DOHH2 (cell line): ENCODE data around the gene DIP2B.

Experiments
- H3F3A ChIP-seq: fragments of 200-600 bp; sonication (generic), shearing (Covaris generic); 2 replicates; pipeline ENCODE4 v1.6.0; 2016; ENCODE audit warnings: antibody characterized with exemption, mild to moderate bottlenecking; ENCODE audit not compliant: control insufficient read depth, insufficient read depth
- H3K27ac ChIP-seq: fragments of 200-600 bp; sonication (generic); 2 replicates; pipeline ENCODE4 v1.5.1; 2014; ENCODE audit warnings: low read depth, mild to moderate bottlenecking, low read length, moderate library complexity
- H3K27me3 ChIP-seq: fragments of 200-600 bp; sonication (generic); 2 replicates; pipeline ENCODE4 v1.6.1; 2014; ENCODE audit warnings: mild to moderate bottlenecking, low read length, mixed read lengths; ENCODE audit not compliant: control insufficient read depth
- H3K36me3 ChIP-seq: fragments of 200-600 bp; sonication (generic); 2 replicates; pipeline ENCODE4 v1.6.1; 2014; ENCODE audit warnings: mild to moderate bottlenecking, low read length, moderate library complexity, mixed read lengths; ENCODE audit not compliant: control insufficient read depth
- H3K4me1 ChIP-seq: fragments of 200-600 bp; sonication (generic); 2 replicates; pipeline ENCODE4 v1.6.1; 2014; ENCODE audit warnings: mild to moderate bottlenecking, low read length, mixed read lengths; ENCODE audit not compliant: control insufficient read depth
- H3K4me2 ChIP-seq: fragments of 200-600 bp; sonication (generic); 2 replicates; pipeline ENCODE4 v1.6.0; 2014; ENCODE audit warnings: mild to moderate bottlenecking, low read length, moderate library complexity
- H3K4me3 ChIP-seq: fragments of 200-600 bp; sonication (generic); 2 replicates; pipeline ENCODE4 v1.5.1; 2014; ENCODE audit warnings: mild to moderate bottlenecking, low read length, mixed read lengths
- H3K79me2 ChIP-seq: fragments of 200-600 bp; sonication (generic); 2 replicates; pipeline ENCODE4 v1.6.1; 2014; ENCODE audit warnings: mild to moderate bottlenecking, low read length, mixed read lengths; ENCODE audit not compliant: control insufficient read depth
- H3K9me2 ChIP-seq: fragments of 200-600 bp; sonication (generic); replicated peaks from 2 replicates; pipeline ENCODE4 v1.6.1; 2014; ENCODE audit warnings: mild to moderate bottlenecking, low read length, mixed read lengths; ENCODE audit not compliant: control insufficient read depth
- H3K9me3 ChIP-seq: fragments of 200-600 bp; sonication (generic); 2 replicates; pipeline ENCODE4 v1.6.1; 2014; ENCODE audit warnings: antibody characterized with exemption, low read length, mixed read lengths; ENCODE audit not compliant: control insufficient read depth, insufficient read depth
- H4K20me1 ChIP-seq: fragments of 200-600 bp; sonication (generic); 2 replicates; pipeline ENCODE4 v1.6.0; 2014; ENCODE audit warnings: low read depth, mild to moderate bottlenecking, antibody characterized with exemption, low read length, moderate library complexity; ENCODE audit not compliant: control insufficient read depth, insufficient read depth
- CTCF ChIP-seq: fragments of 200-600 bp; sonication (generic); IDR thresholded peaks from one replicate; pipeline ENCODE4 v1.5.1; 2014; ENCODE audit warnings: antibody characterized with exemption, mild to moderate bottlenecking, low read depth, low read length; ENCODE audit not compliant: poor library complexity, severe bottlenecking
- EZH2phosphoT487 ChIP-seq: fragments of 200-600 bp; sonication (generic); IDR thresholded peaks from 2 replicates; pipeline ENCODE4 v1.6.1; 2017; ENCODE audit warnings: borderline replicate concordance, mild to moderate bottlenecking, antibody characterized with exemption, low read length, moderate library complexity, mixed read lengths

Gene DIP2B

DNA sequence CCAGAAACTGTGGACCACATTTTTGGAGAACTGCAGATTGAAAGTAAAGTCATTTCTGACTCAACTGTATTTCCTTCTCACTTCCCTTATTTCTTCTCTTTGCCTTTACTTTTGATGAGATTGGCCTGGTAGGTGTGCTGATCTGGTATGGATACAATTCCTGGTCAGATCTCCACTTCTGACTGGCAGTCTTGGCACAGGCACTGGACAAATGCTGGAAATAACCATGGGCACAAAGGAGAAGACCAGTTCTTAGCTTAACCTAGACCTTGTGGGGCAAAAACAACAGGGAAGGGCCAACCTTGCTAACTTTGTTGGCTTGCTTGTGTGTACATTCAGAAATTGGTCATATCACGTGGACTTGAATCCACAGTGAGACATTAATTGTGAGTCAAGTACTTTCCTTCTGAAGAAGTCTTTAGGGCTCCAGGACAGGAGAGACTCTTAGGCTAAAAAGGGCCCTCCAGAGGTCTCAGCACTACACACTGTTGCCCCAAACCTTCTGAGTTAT lies 75.0 kb downstream of the DIP2B start:
- Histone ChIP-seq H3K9me2 (no peaks in the 10 kb centered on the region), H3K27ac (0 out of 2 replicates have a peak overlapping the region, but pooled peaks have one; percentile 10), H4K20me1 (no peaks in the 10 kb centered on the region), H3K9me3 (no peaks in the 10 kb centered on the region), H3K4me2 (peak overlapping the region; percentile 32; the same call in 1 of the 2 replicates), H3K4me1 (peaks cover 23% of the 10 kb centered on the region), H3K27me3 (no peaks in the 10 kb centered on the region), H3F3A (no peaks in the 10 kb centered on the region), H3K36me3 (no peaks in the 10 kb centered on the region), H3K79me2 (peaks cover 13% of the 10 kb centered on the region), H3K4me3 (no peak overlapping the region)
- no peak for TF ChIP-seq CTCF

DNA sequence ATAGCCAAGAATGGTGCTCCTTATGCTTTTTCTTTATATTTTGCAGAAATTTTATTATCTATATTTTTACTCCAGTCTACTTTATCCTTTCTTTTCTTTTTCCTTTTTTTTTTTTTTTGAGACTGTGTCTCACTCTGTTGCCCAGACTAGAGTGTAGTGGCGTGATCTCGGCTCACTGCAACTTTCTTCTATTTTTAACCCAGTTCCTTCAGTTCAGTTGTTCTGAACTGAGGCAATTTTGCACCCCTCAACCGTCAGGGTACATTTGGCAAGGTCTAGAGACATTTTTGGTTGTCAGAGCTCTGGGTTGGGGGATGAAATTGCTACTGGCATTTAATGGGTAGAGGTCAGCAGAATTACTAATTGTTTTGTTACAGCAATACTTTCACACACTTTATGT lies 75.7 kb downstream of the DIP2B start:
- Histone ChIP-seq H4K20me1 (no peaks in the 10 kb centered on the region), H3K4me3 (peak overlapping the region; percentile 7; the same call in 1 of the 2 replicates), H3F3A (no peaks in the 10 kb centered on the region), H3K36me3 (no peaks in the 10 kb centered on the region), H3K27ac (no peak overlapping the region), H3K4me1 (peaks cover 23% of the 10 kb centered on the region), H3K9me3 (no peaks in the 10 kb centered on the region), H3K27me3 (no peaks in the 10 kb centered on the region), H3K79me2 (peaks cover 13% of the 10 kb centered on the region), H3K9me2 (no peaks in the 10 kb centered on the region), H3K4me2 (peak overlapping the region; percentile 43)
- no peak for TF ChIP-seq EZH2phosphoT487

GRCh38 chr12:50581226-50582184 lies 76.7 kb downstream of the DIP2B start:
- no peaks in the 10 kb centered on the region for H3K27me3 ChIP-seq
- no peaks in the 10 kb centered on the region for H3K36me3 ChIP-seq
- H3K4me2 ChIP-seq = no peak overlapping the region
- H3K79me2 ChIP-seq = peaks cover 13% of the 10 kb centered on the region
- no peaks in the 10 kb centered on the region for H4K20me1 ChIP-seq
- no peaks in the 10 kb centered on the region for H3K9me2 ChIP-seq
- peaks cover 23% of the 10 kb centered on the region for H3K4me1 ChIP-seq
- no peaks in the 10 kb centered on the region for H3K9me3 ChIP-seq
- H3K27ac ChIP-seq = no peak overlapping the region
- H3K4me3 ChIP-seq = no peak overlapping the region
- H3F3A ChIP-seq = no peaks in the 10 kb centered on the region
- TF ChIP-seq EZH2phosphoT487 = no peak
- TF ChIP-seq CTCF = no peak

- H3K9me2 ChIP-seq = no peaks in the 10 kb centered on the region
- no peaks in the 10 kb centered on the region for H3K9me3 ChIP-seq
- no peaks in the 10 kb centered on the region for H3K27me3 ChIP-seq
- no peaks in the 10 kb centered on the region for H4K20me1 ChIP-seq
- no peak overlapping the region for H3K27ac ChIP-seq
- TF ChIP-seq EZH2phosphoT487 (no peak), CTCF (no peak)
- no peak overlapping the region for H3K4me2 ChIP-seq
- peaks cover 15% of the 10 kb centered on the region for H3K79me2 ChIP-seq
- H3F3A ChIP-seq = no peaks in the 10 kb centered on the region
- H3K36me3 ChIP-seq = no peaks in the 10 kb centered on the region
- H3K4me1 ChIP-seq = peaks cover 18% of the 10 kb centered on the region
- no peak overlapping the region for H3K4me3 ChIP-seq
Measured at GRCh38 chr12:50584135-50584534, 79.3 kb downstream of the DIP2B start.
